Stimulated activated CD8-positive, alpha-beta memory T cell treated with anti-CD3 and anti-CD28 coated beads, Interleukin-12 subunit alpha, Interleukin-12 subunit beta, amount 100 ng/mL, for 24 hours (primary cell): ENCODE results near the gene PDE4D.

Experiments
- DNase-seq: peaks from one replicate; pipeline ENCODE4 v3.0.0-alpha.2; 2020; ENCODE audit errors: extremely low read depth

Gene PDE4D

DNA sequence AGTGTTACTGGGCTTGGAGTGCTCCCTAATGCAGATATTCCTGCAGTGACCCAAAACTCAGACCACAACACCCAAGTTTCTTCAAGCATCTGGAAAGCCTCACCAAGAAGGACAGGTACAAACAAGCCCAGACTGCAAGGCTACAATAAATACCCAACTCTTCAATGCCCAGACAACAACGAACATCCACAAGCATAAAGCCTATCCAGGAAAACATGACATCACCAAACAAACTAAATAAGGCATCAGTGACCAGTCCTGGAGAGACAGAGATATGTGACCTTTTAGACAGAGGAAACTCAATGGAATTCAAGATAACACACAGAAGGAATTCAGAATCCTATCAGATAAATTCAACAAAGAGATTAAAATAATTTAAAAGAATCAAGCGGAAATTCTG lies 605.6 kb downstream of the PDE4D start:
- DNase-seq, result no peak

DNA sequence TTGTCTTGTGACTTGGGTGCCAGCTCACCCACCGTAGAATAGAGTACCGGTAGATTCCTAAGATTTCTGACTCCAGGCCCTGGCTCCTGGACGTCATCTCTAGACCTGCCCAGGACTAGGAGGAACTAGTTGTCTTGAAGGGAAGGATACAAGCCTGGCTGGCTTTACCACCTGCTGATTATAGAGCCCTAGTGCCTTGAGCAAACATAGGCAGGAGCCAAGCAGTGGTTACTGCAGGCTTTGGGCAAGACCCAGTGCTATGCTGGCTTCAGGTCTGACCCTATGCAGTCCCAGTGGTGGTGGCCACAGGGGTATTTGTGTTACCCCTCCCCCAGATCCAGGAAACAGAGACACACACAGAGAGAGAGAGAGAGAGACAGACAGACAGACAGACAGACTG lies 606.2 kb downstream of the PDE4D start:
- DNase-seq, result no peak

DNA sequence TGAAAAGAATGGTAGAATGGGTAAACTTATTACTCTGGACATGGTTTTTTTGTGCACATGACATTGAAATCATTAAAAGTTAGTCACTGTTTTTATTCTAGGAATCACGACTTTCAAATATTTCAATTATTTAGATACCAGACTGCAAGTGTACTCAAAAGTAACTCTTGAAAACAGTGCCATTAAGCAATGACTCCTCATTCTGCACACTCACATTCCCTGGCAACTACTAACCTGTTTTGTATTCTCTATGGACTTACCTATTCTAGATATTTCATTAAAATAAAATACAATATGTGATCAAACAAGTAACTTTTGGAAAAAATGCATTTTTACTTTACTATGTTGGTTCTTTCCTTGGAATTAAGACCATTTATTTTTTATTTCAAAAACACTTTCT lies 607.0 kb downstream of the PDE4D start:
- no peak for DNase-seq

DNA sequence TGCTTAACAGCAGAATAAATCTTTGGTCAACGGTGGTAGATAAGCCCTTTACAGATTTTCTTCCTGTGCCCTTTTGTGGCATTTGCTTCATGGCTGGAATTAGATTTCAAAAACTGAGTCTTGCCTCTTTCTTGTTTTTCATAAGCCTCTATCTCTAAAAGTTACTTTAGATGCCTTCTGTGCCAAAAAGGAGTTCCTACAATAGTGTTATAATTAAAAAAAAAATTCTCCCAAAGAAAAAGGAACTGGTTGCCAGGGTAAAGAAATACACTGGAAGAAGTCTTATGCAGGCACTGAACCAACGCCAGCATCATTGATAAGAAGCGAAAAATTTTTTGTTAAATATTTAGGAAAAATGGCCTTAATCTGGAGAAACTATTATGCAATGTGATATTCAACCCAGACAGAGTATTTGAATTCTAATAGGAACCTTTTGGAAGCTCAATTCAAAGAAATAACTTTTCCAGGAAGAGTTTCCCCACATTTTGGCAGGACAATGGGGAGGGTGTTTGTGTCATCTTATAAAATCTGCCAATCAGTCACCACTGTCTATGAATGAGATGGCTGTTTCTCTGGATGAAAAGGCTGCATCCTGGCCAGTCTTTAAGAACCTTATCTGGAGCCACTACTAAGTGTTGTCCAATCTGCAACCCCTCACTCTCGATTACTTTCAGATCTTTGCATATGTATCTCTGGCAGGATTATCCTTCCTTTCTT lies 608.1 kb downstream of the PDE4D start:
- DNase-seq, result no peak

DNA sequence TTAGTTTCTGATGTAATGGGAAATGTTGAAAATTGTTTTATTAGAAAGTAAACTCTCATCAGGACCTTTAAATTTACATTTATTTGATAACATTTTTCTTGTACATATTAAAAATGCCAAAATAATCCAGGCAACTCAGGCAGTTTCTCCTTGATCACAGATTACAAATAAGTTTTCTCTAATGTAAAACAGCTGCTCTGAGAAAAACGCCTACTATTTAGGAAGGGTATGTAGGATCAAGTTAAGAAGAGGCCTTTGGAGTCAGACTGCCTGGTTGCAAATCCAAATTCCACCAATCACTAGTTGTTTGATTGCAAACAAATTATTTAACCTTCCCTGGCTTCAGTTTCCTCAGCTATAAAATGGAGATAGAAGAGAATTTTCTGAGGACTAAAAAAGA lies 610.8 kb downstream of the PDE4D start:
- DNase-seq, result no peak

DNA sequence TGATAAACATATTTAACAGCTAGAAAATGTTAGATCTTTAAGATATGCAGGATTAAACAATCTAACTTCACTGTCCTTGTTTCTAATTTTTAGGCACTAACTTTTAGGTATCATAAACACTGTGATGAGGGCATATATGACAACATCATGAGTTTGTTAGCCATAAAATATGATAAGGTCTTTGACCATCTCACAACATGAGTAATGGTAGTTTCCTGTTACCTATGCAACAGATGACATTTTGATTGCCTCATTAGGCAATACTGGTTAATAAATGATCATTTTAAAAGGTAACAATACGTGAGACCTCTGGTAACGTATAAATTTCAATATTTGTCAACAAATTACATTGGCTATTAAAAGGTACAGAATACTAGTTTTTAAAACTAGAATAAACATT lies 613.5 kb downstream of the PDE4D start:
- no peak for DNase-seq

DNA sequence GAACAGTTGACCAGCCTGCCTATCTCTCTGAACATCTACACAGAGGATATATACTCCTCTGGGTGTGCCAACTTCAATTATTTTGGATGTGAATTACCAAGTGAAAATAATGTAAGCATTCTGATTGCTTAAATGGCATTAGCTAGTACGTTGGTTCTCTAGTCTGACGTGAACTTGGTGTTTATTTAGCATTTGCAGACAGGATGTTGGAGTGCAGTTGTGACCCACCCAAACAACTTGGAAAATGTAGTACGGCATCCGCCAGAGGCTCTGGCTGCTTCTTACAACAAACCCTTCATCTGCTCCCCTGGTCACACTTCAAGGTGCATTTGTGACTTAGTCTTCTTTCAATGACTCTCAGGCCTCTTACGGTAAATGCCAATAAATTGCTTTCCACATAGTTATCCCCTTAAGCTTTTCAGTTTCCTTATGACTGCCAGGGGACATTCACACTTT lies 616.6 kb downstream of the PDE4D start:
- DNase-seq, result no peak

DNA sequence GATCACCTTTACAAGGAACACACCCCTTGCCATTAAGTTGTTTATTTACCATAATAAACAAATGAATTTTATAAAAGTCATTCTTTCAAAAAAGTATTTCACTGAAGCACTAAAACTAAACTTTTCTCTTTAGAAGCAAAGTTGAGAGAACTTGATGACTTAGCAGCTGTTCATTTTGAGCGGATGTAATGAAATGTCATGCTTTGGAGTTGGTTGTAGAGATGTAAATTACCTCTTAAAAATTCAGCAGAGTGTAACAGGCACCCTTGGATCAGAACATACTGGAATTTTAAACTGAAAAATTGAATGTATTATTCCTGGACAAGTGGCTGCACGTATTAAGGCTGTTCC lies 617.2 kb downstream of the PDE4D start:
- DNase-seq, result no peak

DNA sequence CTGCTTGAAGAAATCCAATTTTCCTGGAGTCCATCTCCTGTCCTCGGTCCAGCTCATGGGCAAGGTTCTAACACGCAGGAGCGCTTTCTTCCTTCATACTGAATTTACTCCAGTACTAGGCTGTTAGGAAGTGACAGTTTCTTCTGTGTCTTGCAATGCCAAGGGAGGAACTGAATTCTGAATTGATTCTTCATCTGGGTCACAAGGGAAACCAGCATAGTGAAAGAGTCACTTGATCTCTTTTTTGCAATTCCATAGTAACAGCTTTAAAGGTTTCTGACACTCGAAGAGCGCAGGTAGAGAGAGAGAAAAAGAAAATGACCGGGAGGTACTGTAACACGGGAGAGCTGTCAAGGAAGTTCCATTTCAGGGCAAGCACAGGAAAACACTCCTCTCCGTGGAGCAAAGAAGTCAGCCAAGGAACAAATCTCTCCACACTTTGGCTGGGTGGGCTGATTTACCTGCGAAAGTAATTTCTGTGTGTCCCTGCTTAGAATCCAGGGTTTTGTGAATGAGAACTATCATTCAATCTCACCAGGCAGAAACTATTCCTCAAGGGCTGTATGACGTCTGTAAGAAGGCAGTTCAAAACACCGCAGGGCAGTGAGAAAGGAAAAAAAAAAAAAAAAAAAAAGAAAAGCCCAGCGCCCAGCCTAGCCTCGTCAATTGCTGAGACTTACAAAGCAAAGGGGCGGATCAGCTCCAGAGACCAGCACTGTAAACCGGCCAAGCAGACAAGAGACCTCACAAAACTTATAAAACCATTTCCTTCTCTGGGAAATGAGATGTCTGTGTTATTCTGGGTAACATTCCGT lies 617.8 kb downstream of the PDE4D start:
- no peak for DNase-seq

DNA sequence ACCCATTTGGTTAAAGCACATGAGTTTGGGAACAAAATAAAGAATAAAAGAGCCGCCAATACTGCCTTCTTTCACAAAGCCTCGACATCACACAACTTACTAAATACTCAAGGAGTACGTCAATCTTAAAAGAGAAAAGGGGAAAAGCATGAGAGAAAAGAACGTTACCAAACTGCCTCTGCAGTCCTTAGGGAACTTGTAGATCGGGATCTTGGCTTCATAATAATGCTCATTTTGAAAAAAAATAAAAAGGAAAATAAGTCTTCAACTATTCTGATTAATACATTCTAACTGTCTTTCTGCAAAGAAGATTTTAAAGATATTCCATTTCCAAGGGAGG lies 618.4 kb downstream of the PDE4D start:
- DNase-seq, result no peak

DNA sequence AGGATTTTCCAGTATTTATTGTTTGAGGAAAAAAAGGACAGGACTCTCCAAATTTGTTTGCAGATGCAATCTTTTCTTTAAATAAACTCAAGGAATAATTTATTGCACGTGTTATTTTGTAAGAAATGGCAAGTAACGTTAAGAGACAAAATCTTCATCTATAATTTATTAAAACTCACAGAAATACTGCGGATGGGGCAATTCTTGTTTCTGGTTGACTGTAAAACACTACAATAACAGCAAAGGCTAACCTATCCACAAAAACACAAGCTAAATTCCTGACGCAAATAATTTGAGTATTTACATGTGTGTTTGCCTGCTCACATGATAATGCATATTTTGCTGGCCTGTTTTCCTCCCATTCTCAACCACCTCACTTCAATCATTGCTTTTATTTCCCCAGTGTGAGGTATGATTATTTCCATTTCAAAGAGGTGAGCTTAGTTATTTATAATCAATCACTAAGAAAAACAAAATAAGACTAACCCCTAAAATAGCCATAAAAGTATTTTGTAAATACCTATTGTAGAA lies 619.4 kb downstream of the PDE4D start:
- no peak for DNase-seq

DNA sequence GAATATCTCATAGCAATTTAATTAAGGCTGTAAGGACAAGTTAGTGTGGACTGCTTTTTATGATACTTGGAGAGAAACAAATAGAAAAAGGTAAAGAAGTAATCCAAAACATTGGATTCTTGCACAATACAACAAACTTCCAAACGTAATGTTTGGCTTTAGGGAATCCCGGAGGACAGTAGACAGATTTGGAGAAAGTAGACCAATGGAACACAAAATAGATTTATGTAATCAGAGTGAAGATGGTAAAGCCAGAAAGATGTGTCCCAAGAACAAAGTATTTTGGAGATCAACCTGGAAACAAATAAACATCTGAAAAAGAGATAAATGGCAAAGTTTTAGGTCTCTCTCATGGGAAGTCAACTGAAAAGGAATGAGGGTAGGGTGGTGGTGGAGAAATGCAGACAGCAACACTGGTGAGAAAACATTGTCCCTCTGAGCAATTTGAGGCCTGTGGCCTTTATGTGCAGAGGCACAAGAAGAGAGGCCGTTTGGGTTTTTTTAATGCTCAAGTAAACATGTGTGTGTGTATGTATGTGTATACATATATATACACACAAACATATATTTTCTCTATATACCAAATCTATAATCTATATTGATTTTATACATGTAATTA lies 620.6 kb downstream of the PDE4D start:
- no peak for DNase-seq

DNA sequence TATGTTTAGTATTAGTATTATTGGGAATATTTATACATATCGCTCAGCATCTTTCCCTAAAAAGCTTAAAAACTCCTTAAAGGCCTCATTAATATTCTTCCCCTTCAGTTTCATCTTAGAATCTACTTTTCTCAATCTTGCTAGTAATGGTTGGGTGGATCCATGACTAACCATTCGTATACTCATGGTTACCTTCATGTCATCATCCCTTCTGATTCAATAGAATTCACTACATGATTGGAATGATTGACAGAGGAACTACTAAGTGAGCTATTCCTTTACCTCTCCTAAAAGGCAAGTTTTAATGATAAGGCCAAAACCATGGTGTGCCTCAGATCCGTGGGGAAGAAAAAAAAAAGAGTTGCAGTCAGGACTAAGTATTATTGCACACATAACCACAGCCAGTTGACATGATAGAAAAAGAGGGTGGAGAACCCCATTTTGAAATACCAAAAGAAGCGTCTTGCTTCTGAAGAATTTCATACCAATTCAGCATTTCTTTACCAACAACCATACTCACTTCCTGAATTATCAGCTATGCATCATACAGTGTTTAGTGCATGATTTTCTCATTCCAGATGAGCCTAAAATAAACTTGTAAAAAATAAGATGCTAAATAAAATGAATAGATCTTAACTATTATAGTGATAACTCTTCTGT lies 624.6 kb downstream of the PDE4D start:
- DNase-seq, result no peak

DNA sequence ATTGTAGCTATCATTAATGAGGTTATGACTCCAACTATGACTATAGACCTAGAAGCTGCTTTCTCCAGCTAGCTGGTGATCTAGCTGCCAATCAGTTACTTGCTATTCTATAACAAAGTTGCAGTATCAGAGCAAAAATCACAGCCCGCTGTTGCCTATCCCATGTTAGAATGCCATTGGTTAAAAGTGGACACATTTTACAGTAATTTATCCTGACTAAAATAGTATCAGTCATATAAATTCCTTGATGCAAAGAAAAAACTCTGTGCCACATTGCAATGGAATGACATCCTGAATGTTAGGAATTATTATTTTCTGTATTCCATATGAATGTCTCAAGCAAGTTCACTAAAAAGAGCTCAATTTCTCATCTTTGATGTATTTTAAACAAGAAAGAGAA lies 626.5 kb downstream of the PDE4D start:
- DNase-seq, result no peak

DNA sequence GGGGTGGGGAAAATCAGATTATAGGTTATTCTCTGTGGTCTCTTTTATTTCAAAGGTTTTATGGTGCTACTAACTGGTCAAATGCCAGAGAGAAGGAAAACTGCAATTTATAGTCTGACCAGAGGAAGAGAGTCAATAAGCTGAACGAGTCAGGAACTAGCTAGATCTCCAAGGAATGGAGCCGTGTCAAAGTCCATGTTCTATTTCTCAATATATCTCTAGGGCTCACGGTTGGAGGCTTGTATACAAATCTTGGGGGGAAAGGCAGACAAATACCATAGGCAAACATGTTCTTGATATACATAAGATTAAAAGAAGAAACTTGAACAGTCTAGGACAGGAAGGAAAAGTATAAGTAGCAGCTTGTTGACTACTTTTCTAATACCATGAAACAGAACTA lies 627.1 kb downstream of the PDE4D start:
- no peak for DNase-seq

DNA sequence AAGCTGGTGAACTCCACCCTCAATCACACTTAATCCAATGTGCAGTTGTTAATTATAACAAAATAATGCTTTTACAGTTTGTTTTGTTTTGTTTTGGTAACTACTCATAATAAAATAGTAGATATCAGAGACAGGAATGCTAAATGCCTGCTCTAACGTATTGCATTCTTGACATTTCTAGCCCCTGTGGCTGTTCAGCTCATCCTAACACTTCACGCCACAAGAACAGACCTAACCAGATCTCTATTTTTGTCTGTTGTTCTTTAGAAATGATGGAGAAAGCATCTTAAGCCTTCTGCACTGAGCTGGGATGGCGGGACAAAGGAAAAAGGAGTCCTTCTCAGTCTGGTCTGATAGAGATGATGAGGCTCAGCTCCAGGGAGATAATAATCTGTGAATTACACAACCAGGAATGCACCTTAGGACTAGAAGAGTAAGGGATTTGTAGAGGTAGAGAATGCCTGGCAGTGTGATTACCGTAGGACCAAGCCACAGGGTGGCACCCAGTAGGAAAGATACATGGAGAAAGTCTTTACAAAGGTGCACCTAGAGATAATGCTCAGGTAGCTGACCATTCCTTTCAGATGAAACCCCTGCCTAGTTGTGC lies 628.8 kb downstream of the PDE4D start:
- no peak for DNase-seq

DNA sequence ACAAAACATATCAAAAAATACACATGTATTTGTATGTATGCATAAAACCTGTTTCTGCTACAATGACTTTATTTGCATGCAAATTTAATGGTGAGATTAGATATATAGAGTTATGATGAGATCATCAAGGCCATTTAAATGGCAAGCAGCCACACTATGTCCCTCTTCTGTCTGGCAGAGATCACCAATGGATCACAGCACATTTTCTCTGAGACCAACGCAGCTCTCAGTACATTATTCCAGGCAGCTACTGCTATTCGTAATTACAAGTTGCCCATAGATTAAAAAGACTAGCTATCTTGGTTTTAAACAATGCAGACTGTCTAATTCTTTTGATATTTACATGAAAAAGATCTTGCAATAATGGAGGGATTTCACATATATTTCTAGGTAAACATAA lies 629.5 kb downstream of the PDE4D start:
- no peak for DNase-seq

DNA sequence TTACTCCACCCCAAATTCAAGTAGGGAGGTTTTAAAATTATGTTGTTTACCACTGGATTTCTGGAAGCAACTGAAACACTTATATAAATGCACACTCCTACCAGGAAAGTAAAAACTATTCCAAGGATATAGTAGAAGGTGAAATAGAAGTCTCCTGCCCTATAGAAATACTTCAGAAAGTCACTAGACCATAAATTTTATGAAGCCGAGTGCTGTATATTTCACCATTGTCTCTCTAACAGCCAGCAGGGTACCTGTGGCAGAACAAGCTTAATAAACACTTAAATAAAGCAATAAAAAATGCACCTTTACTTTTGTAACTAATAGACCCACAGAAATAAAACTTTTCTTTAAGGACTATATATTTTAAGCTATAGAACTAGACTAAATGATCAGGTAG lies 631.6 kb downstream of the PDE4D start:
- no peak for DNase-seq

DNA sequence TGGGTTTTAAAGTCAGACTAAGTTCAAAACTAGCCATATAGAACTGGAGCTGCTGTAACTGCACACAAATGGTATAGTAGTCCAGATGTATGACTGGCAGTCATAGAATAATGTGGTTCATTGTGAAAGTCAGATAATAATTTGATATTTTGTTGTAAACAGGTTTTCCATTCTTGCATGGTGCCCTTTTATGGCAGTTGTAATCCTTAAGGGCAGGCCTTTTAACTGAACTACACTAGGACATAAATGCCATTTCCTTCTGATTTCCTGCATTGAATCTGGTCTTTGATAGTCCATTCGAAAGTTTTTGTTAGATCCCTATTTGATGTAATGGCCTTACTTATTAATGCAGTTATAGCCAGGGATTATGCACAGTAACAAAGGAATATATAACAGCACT lies 632.6 kb downstream of the PDE4D start:
- no peak for DNase-seq

DNA sequence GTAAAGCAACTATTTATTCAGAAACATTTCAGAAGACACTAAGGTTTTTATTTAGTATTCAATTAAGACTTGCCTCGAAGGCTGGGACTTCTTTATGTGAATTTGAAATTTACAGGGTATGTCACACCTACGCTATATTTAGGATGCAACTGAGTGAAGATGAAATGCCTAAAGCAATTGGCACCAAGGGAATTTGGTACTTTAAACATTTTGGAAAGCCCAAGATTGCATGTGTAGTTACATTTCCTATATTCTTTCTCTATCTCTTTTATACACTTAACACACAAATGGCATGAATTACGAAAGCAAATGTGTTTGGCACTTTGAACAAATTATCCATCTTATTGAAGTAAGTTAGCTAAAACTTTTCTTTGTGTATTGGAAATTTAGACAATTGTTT lies 633.3 kb downstream of the PDE4D start:
- DNase-seq, result no peak

DNA sequence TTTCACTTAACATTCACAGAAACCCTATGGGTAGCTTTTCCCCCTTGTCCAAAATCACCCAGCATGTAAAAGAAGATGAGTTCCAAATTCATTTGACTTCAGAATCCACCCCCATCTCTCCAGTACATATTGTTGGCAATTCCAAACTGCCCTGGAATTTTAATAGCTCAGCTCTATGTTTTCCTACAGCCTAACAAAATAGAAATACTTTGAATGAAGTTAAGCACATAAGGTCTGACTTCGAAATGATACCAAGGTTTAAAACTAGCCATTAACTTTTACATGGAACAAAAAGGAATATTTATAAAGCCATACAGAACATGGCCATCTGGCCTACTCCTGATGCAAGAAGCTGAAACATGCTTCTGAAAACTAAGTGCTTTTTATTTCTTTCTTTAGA lies 634.3 kb downstream of the PDE4D start:
- no peak for DNase-seq
